Mesendoderm (in vitro differentiated cells): ENCODE measurements around the gene MVB12B.

Experiments used
- DNase-seq: peaks from one replicate; pipeline ENCODE4 v3.0.0; 2013
- H2AK5ac ChIP-seq: 2 replicates; pipeline ENCODE4 v1.6.1; 2013; ENCODE audit warnings: low read length, inconsistent platforms
- H2BK120ac ChIP-seq: 2 replicates; pipeline ENCODE4 v1.6.1; 2013; ENCODE audit warnings: low read depth, mild to moderate bottlenecking, low read length, moderate library complexity, mixed read lengths
- H2BK15ac ChIP-seq: replicated peaks from 2 replicates; pipeline ENCODE4 v1.6.1; 2013; ENCODE audit warnings: low read depth, mild to moderate bottlenecking, moderate library complexity
- H2BK5ac ChIP-seq: 2 replicates; pipeline ENCODE4 v1.6.1; 2013; ENCODE audit warnings: low read length, inconsistent platforms
- H3K18ac ChIP-seq: 2 replicates; pipeline ENCODE4 v1.6.1; 2013; ENCODE audit warnings: mild to moderate bottlenecking, low read length, mixed read lengths
- H3K23ac ChIP-seq: one replicate; pipeline ENCODE4 v1.6.1; 2013; ENCODE audit warnings: low read length
- H3K27ac ChIP-seq: 2 replicates; pipeline ENCODE4 v1.5.1; 2013; ENCODE audit warnings: low read depth, mild to moderate bottlenecking, inconsistent platforms, low read length, moderate library complexity
- H3K27me3 ChIP-seq: 2 replicates; pipeline ENCODE4 v1.6.1; 2013; ENCODE audit warnings: low read length, control low read depth, mild to moderate bottlenecking, inconsistent platforms; ENCODE audit not compliant: insufficient read depth, poor library complexity
- H3K36me3 ChIP-seq: 2 replicates; pipeline ENCODE4 v1.6.1; 2013; ENCODE audit warnings: low read length, inconsistent platforms; ENCODE audit not compliant: control insufficient read depth, insufficient read depth
- H3K4ac ChIP-seq: one replicate; pipeline ENCODE4 v1.6.1; 2013; ENCODE audit warnings: low read depth, mild to moderate bottlenecking, low read length, moderate library complexity
- H3K4me1 ChIP-seq: 2 replicates; pipeline ENCODE4 v1.6.1; 2013; ENCODE audit warnings: low read depth, low read length, inconsistent platforms; ENCODE audit not compliant: control insufficient read depth
- H3K4me2 ChIP-seq: 2 replicates; pipeline ENCODE4 v1.6.1; 2013; ENCODE audit warnings: low read length
- H3K4me3 ChIP-seq: 2 replicates; pipeline ENCODE4 v1.5.1; 2013; ENCODE audit warnings: mild to moderate bottlenecking, low read length
- H3K56ac ChIP-seq: one replicate; pipeline ENCODE4 v1.6.1; 2013; ENCODE audit warnings: low read length
- H3K79me1 ChIP-seq: 2 replicates; pipeline ENCODE4 v1.6.1; 2013; ENCODE audit warnings: low read length, inconsistent platforms
- H3K79me2 ChIP-seq: 2 replicates; pipeline ENCODE4 v1.6.1; 2013; ENCODE audit warnings: mild to moderate bottlenecking, low read length; ENCODE audit not compliant: control insufficient read depth, insufficient read depth
- H3K9ac ChIP-seq: 2 replicates; pipeline ENCODE4 v1.6.1; 2013; ENCODE audit warnings: low read length, inconsistent platforms
- H4K5ac ChIP-seq: one replicate; pipeline ENCODE4 v1.6.1; 2013; ENCODE audit warnings: low read length
- H4K8ac ChIP-seq: one replicate; pipeline ENCODE4 v1.6.1; 2013; ENCODE audit warnings: low read depth, mild to moderate bottlenecking, control low read depth, low read length, moderate library complexity
- WGBS: extraction: QIAGEN DNeasy Blood & Tissue Kit; methylation state at CpG from one replicate; pipeline ENCODE4 v1.1.7; 2013; ENCODE audit warnings: low lambda C conversion rate, missing lambda C conversion rate; ENCODE audit not compliant: insufficient coverage; ENCODE audit errors: extremely low coverage; 5-methylcytosine and 5-hydroxymethylcytosine counted together

The MVB12B gene

GRCh38 chr9:126482361-126483044, 155.9 kb downstream of the MVB12B start:
- no peak overlapping the region for H4K8ac ChIP-seq
- H3K4me2 ChIP-seq, result peak overlapping the region; percentile 92
- peak overlapping the region; percentile 36 for H3K9ac ChIP-seq
- H3K4me1 ChIP-seq, result peaks cover 2% of the 10 kb centered on the region
- H4K5ac ChIP-seq, result no peak overlapping the region
- H2AK5ac ChIP-seq, result no peak overlapping the region
- H3K27me3 ChIP-seq, result no peaks in the 10 kb centered on the region
- no peak overlapping the region for H3K18ac ChIP-seq
- H2BK15ac ChIP-seq, result no peak overlapping the region
- H2BK120ac ChIP-seq, result no peak overlapping the region
- no peak overlapping the region for H3K4me3 ChIP-seq
- no CpG with 5 or more reads among the region's 45 CpGs for WGBS
- H3K79me1 ChIP-seq, result no peaks in the 10 kb centered on the region
- no peak overlapping the region for H3K4ac ChIP-seq
- no peaks in the 10 kb centered on the region for H3K36me3 ChIP-seq
- peak; percentile 89 for DNase-seq
- H2BK5ac ChIP-seq, result no peak overlapping the region
- H3K56ac ChIP-seq, result peak overlapping the region; percentile 44
- H3K23ac ChIP-seq, result no peak overlapping the region
- no peaks in the 10 kb centered on the region for H3K79me2 ChIP-seq
- H3K27ac ChIP-seq, result no peak overlapping the region

GRCh38 chr9:126483468-126484073, 156.9 kb downstream of the MVB12B start:
- no CpG with 5 or more reads among the region's 13 CpGs for WGBS
- Histone ChIP-seq H3K36me3 (no peaks in the 10 kb centered on the region), H3K4ac (no peak overlapping the region), H2BK120ac (no peak overlapping the region), H3K18ac (no peak overlapping the region), H3K79me1 (no peaks in the 10 kb centered on the region), H2AK5ac (no peak overlapping the region), H2BK15ac (no peak overlapping the region), H4K5ac (no peak overlapping the region), H3K27me3 (no peaks in the 10 kb centered on the region), H3K27ac (no peak overlapping the region), H3K23ac (no peak overlapping the region), H3K4me3 (no peak overlapping the region), H3K4me2 (no peak overlapping the region), H3K79me2 (no peaks in the 10 kb centered on the region), H2BK5ac (no peak overlapping the region), H3K9ac (no peak overlapping the region), H3K4me1 (peaks cover 2% of the 10 kb centered on the region), H3K56ac (no peak overlapping the region), H4K8ac (no peak overlapping the region)
- no peak for DNase-seq

GRCh38 chr9:126485662-126486061, 159.0 kb downstream of the MVB12B start:
- Histone ChIP-seq H2BK5ac (no peak overlapping the region), H2AK5ac (no peak overlapping the region), H3K36me3 (no peaks in the 10 kb centered on the region), H3K56ac (no peak overlapping the region), H3K27ac (no peak overlapping the region), H3K4ac (no peak overlapping the region), H2BK15ac (no peak overlapping the region), H3K9ac (no peak overlapping the region), H3K23ac (no peak overlapping the region), H4K5ac (no peak overlapping the region), H3K79me1 (no peaks in the 10 kb centered on the region), H2BK120ac (no peak overlapping the region), H3K79me2 (no peaks in the 10 kb centered on the region), H3K27me3 (no peaks in the 10 kb centered on the region), H3K4me2 (no peak overlapping the region), H3K4me3 (no peak overlapping the region), H3K4me1 (peaks cover 2% of the 10 kb centered on the region), H3K18ac (no peak overlapping the region), H4K8ac (no peak overlapping the region)
- no CpG with 5 or more reads among the region's 6 CpGs for WGBS
- no peak for DNase-seq

- no peak overlapping the region for H2BK5ac ChIP-seq
- H3K79me2 ChIP-seq, result no peaks in the 10 kb centered on the region
- no CpG with 5 or more reads among the region's 11 CpGs for WGBS
- DNase-seq, result no peak
- H3K18ac ChIP-seq, result no peak overlapping the region
- no peak overlapping the region for H3K4ac ChIP-seq
- H3K4me1 ChIP-seq, result peaks cover 2% of the 10 kb centered on the region
- no peak overlapping the region for H3K56ac ChIP-seq
- H3K36me3 ChIP-seq, result no peaks in the 10 kb centered on the region
- H3K4me2 ChIP-seq, result no peak overlapping the region
- no peak overlapping the region for H4K8ac ChIP-seq
- no peak overlapping the region for H3K4me3 ChIP-seq
- H3K27me3 ChIP-seq, result no peaks in the 10 kb centered on the region
- H3K23ac ChIP-seq, result no peak overlapping the region
- H3K27ac ChIP-seq, result no peak overlapping the region
- H3K9ac ChIP-seq, result no peak overlapping the region
- H3K79me1 ChIP-seq, result no peaks in the 10 kb centered on the region
- H4K5ac ChIP-seq, result no peak overlapping the region
- no peak overlapping the region for H2BK15ac ChIP-seq
- H2AK5ac ChIP-seq, result no peak overlapping the region
- H2BK120ac ChIP-seq, result no peak overlapping the region
Measured at GRCh38 chr9:126486276-126486675, 159.6 kb downstream of the MVB12B start.

- Histone ChIP-seq H2AK5ac (no peak overlapping the region), H3K27ac (no peak overlapping the region), H3K9ac (no peak overlapping the region), H3K36me3 (no peaks in the 10 kb centered on the region), H3K4ac (no peak overlapping the region), H2BK120ac (no peak overlapping the region), H3K4me2 (no peak overlapping the region), H3K23ac (no peak overlapping the region), H3K4me1 (peaks cover 2% of the 10 kb centered on the region), H3K18ac (no peak overlapping the region), H2BK15ac (no peak overlapping the region), H2BK5ac (no peak overlapping the region), H3K27me3 (no peaks in the 10 kb centered on the region), H3K4me3 (no peak overlapping the region), H3K56ac (no peak overlapping the region), H3K79me2 (no peaks in the 10 kb centered on the region), H3K79me1 (no peaks in the 10 kb centered on the region), H4K8ac (no peak overlapping the region), H4K5ac (no peak overlapping the region)
- no peak for DNase-seq
- WGBS, result no CpG with 5 or more reads among the region's 12 CpGs
Measured at GRCh38 chr9:126487856-126488255, 161.2 kb downstream of the MVB12B start.

GRCh38 chr9:126488310-126488709, 161.7 kb downstream of the MVB12B start:
- no peak overlapping the region for H2AK5ac ChIP-seq
- no peak overlapping the region for H2BK5ac ChIP-seq
- no peak overlapping the region for H3K4ac ChIP-seq
- H2BK120ac ChIP-seq, result no peak overlapping the region
- H3K4me2 ChIP-seq, result no peak overlapping the region
- H3K4me1 ChIP-seq, result no peaks in the 10 kb centered on the region
- no peak overlapping the region for H3K56ac ChIP-seq
- no peak overlapping the region for H3K9ac ChIP-seq
- no peaks in the 10 kb centered on the region for H3K36me3 ChIP-seq
- H3K79me1 ChIP-seq, result no peaks in the 10 kb centered on the region
- no peak for DNase-seq
- WGBS, result no CpG with 5 or more reads among the region's 8 CpGs
- no peak overlapping the region for H3K27ac ChIP-seq
- no peak overlapping the region for H2BK15ac ChIP-seq
- H3K4me3 ChIP-seq, result no peak overlapping the region
- H3K23ac ChIP-seq, result no peak overlapping the region
- H4K8ac ChIP-seq, result no peak overlapping the region
- no peaks in the 10 kb centered on the region for H3K79me2 ChIP-seq
- H4K5ac ChIP-seq, result no peak overlapping the region
- H3K18ac ChIP-seq, result no peak overlapping the region
- H3K27me3 ChIP-seq, result no peaks in the 10 kb centered on the region
